Activated CD8-positive, alpha-beta memory T cell treated with anti-CD3 and anti-CD28 coated beads, Interleukin-2, amount 50 U/mL, for 1 hour (primary cell): ENCODE results near the gene ACOX2.

ENCODE experiments used
- DNase-seq: peaks from one replicate; pipeline ENCODE4 v3.0.0-alpha.2; 2020; ENCODE audit errors: extremely low read depth

ACOX2 gene

GRCh38 chr3:58536501-58537411, at the start of gene ACOX2:
Gene ACOX2, minus strand, starts transcription at chr3:58537190. Its CDS starts 2,084 bp downstream, at chr3:58535106.
- no peak for DNase-seq

- DNase-seq = no peak
These were observed 49.0 kb upstream of the ACOX2 start for GRCh38 chr3:58585994-58586393.

- DNase-seq = no peak
These were observed 48.2 kb upstream of the ACOX2 start for GRCh38 chr3:58585005-58585786.

GRCh38 chr3:58584690-58585004, 47.7 kb upstream of the ACOX2 start:
- DNase-seq = no peak

GRCh38 chr3:58581328-58582091, 44.5 kb upstream of the ACOX2 start:
- no peak for DNase-seq

GRCh38 chr3:58580826-58581327, 43.9 kb upstream of the ACOX2 start:
- DNase-seq = no peak

- DNase-seq = no peak
These were observed 41.9 kb upstream of the ACOX2 start for GRCh38 chr3:58578873-58579272.

- no peak for DNase-seq
These were observed 40.4 kb upstream of the ACOX2 start, which contains the start of gene FAM107A for GRCh38 chr3:58577269-58577821. Gene FAM107A, minus strand, starts transcription at chr3:58577391. Its CDS starts 7,531 bp downstream, at chr3:58569860.

GRCh38 chr3:58576716-58577115, 39.7 kb upstream of the ACOX2 start:
- DNase-seq = no peak

- no peak for DNase-seq
These were observed 39.1 kb upstream of the ACOX2 start for GRCh38 chr3:58575971-58576652.

- no peak for DNase-seq
These were observed 37.7 kb upstream of the ACOX2 start for GRCh38 chr3:58574682-58575081.

- no peak for DNase-seq
These were observed 37.1 kb upstream of the ACOX2 start for GRCh38 chr3:58574106-58574505.

GRCh38 chr3:58573640-58574039, 36.6 kb upstream of the ACOX2 start:
- no peak for DNase-seq

GRCh38 chr3:58572634-58573230, 35.7 kb upstream of the ACOX2 start:
- no peak for DNase-seq

GRCh38 chr3:58572013-58572633, 35.1 kb upstream of the ACOX2 start:
- no peak for DNase-seq

- no peak for DNase-seq
These were observed 33.9 kb upstream of the ACOX2 start for GRCh38 chr3:58570851-58571250.

- no peak for DNase-seq
These were observed 32.5 kb upstream of the ACOX2 start for GRCh38 chr3:58569287-58570001.

- DNase-seq = peak; percentile 11
These were observed 31.7 kb upstream of the ACOX2 start for GRCh38 chr3:58568572-58569286.

- no peak for DNase-seq
These were observed 30.2 kb upstream of the ACOX2 start for GRCh38 chr3:58567251-58567515.
